HG03354 (cell line): ENCODE data around the gene JAK1.

Experiments used
- ATAC-seq: cut with Tn5 transposase; IDR thresholded peaks from one replicate; pipeline ENCODE4 v1.9.1; 2021; ENCODE audit warnings: mild to moderate bottlenecking; ENCODE audit not compliant: unreplicated experiment, poor library complexity, severe bottlenecking

Gene JAK1

GRCh38 chr1:64981601-64982533, 15.5 kb upstream of the JAK1 start:
- ATAC-seq, result no peak

GRCh38 chr1:64980745-64981600, 14.6 kb upstream of the JAK1 start:
- ATAC-seq, result no peak

- no peak for ATAC-seq
Measured at GRCh38 chr1:64979358-64979757, 13.0 kb upstream of the JAK1 start.

GRCh38 chr1:64976361-64976760, 10.0 kb upstream of the JAK1 start:
- ATAC-seq, result no peak

GRCh38 chr1:64975740-64976139, 9.4 kb upstream of the JAK1 start:
- ATAC-seq, result no peak

GRCh38 chr1:64975127-64975526, 8.8 kb upstream of the JAK1 start:
- ATAC-seq, result no peak

GRCh38 chr1:64974288-64974825, 8.0 kb upstream of the JAK1 start:
- ATAC-seq, result no peak

- ATAC-seq, result no peak
Measured at GRCh38 chr1:64973061-64973647, 6.8 kb upstream of the JAK1 start.

- no peak for ATAC-seq
Measured at GRCh38 chr1:64969305-64970046, 3.1 kb upstream of the JAK1 start.

GRCh38 chr1:64967381-64967780, 1.0 kb upstream of the JAK1 start:
- no peak for ATAC-seq

GRCh38 chr1:64965366-64966157, 787 bp downstream of the JAK1 start:
- peak; percentile 58 for ATAC-seq

- ATAC-seq, result no peak
Measured at GRCh38 chr1:64963466-64963865, 2.9 kb downstream of the JAK1 start.

GRCh38 chr1:64962441-64962840, 3.9 kb downstream of the JAK1 start:
- ATAC-seq, result peak; percentile 16

GRCh38 chr1:64961923-64962322, 4.4 kb downstream of the JAK1 start:
- no peak for ATAC-seq

GRCh38 chr1:64960731-64961130, 5.6 kb downstream of the JAK1 start:
- peak; percentile 68 for ATAC-seq

- ATAC-seq, result no peak
Measured at GRCh38 chr1:64959986-64960385, 6.4 kb downstream of the JAK1 start.

- ATAC-seq, result peak; percentile 79
Measured at GRCh38 chr1:64956733-64957441, 9.5 kb downstream of the JAK1 start.

GRCh38 chr1:64956010-64956640, 10.2 kb downstream of the JAK1 start:
- ATAC-seq, result no peak
